Measurements from ENCODE around the gene FAF1. TPM values are rescaled to one million over a fixed set of nuclear protein-coding genes. Genes with fewer than 3 reads are reported as not detected.

FAF1 gene
- total and polyA plus RNA-seq, 9 of the 15 experiments (the other 6 are each of a cell fraction or from before 2014, with no cell fraction given): 48.7 to 225 (median 118) TPM

DNA sequence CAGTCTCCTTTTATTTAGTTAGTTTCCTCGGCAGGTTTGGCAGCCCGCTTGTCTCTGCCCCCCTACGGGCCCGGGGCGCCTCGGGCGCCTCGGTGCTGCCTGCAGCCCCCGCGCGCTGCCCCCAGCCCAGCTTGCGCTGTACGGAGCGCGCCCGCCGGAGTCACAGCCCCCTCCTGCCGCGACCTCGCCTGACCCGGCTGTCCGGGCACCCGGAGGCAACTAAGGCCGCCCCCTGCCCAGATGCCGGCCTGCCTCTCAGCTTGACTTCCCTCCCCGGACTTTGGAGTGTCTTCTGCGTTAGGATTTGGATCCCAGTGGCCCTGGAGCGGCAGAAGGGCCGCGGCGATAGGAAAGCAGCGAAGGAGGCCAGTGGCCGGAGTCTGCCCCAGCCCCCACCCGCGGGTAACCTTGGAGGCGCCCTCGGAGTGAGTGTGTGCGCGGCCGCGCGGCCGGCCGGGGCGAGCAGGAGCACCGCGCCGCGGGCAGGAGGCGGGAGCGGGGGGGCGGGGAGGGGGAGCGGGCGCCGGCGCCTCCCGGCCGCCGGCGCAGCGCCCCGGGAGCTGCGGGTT lies 17.6 kb upstream of the FAF1 start (continued):
- TF ChIP-seq, protein P1, sequence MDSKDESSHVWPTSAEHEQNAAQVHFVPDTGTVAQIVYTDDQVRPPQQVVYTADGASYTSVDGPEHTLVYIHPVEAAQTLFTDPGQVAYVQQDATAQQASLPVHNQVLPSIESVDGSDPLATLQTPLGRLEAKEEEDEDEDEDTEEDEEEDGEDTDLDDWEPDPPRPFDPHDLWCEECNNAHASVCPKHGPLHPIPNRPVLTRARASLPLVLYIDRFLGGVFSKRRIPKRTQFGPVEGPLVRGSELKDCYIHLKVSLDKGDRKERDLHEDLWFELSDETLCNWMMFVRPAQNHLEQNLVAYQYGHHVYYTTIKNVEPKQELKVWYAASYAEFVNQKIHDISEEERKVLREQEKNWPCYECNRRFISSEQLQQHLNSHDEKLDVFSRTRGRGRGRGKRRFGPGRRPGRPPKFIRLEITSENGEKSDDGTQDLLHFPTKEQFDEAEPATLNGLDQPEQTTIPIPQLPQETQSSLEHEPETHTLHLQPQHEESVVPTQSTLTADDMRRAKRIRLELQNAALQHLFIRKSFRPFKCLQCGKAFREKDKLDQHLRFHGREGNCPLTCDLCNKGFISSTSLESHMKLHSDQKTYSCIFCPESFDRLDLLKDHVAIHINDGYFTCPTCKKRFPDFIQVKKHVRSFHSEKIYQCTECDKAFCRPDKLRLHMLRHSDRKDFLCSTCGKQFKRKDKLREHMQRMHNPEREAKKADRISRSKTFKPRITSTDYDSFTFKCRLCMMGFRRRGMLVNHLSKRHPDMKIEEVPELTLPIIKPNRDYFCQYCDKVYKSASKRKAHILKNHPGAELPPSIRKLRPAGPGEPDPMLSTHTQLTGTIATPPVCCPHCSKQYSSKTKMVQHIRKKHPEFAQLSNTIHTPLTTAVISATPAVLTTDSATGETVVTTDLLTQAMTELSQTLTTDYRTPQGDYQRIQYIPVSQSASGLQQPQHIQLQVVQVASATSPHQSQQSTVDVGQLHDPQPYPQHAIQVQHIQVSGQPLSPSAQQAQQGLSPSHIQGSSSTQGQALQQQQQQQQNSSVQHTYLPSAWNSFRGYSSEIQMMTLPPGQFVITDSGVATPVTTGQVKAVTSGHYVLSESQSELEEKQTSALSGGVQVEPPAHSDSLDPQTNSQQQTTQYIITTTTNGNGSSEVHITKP (IDR thresholded peaks at IDR 0.05; ENCODE audit: partially characterized antibody): no peak
- TF ChIP-seq, protein P2, sequence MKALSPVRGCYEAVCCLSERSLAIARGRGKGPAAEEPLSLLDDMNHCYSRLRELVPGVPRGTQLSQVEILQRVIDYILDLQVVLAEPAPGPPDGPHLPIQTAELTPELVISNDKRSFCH (CRISPR knock-in tag; IDR thresholded peaks at IDR 0.05): no peak
- TF ChIP-seq, protein P2 (tag; IDR thresholded peaks at IDR 0.05): no peak
- TF ChIP-seq HNRNPH1 (optimal IDR thresholded peaks at IDR 0.05; ENCODE audit: low read depth, low read length) (no peak), KLF10 (CRISPR knock-in tag; IDR thresholded peaks at IDR 0.05) (no peak), MXI1 (IDR thresholded peaks at IDR 0.05; ENCODE audit: low read depth, low read length) (no peak), ZNF24 (IDR thresholded peaks at IDR 0.05) (no peak), NONO (IDR thresholded peaks at IDR 0.05; ENCODE audit: low read depth in 2 of 2, low read length in 1 of 2) (peak in 1 of 2 experiments; percentile 66; a peak in 2 of 4 replicates), HOXB6 (CRISPR knock-in tag; IDR thresholded peaks at IDR 0.05; ENCODE audit: borderline replicate concordance) (no peak), ZNF668 (CRISPR knock-in tag; IDR thresholded peaks at IDR 0.05) (no peak), CBX2 (IDR thresholded peaks at IDR 0.05; ENCODE audit: insufficient read depth, low read length, poor library complexity, severe bottlenecking) (no peak), CBFA2T2 (conservative IDR thresholded peaks at IDR 0.05) (no peak), ZNF23 (CRISPR knock-in tag; IDR thresholded peaks at IDR 0.05) (no peak), SMAD1 (IDR thresholded peaks at IDR 0.05; ENCODE audit: low read depth, low read length, partially characterized antibody) (peak; percentile 15), NR1H2 (CRISPR knock-in tag; IDR thresholded peaks at IDR 0.05) (no peak), ZNF75A (CRISPR knock-in tag; IDR thresholded peaks at IDR 0.05) (no peak), ZNF444 (CRISPR knock-in tag; IDR thresholded peaks at IDR 0.05) (no peak)
- TF ChIP-seq, protein P3, sequence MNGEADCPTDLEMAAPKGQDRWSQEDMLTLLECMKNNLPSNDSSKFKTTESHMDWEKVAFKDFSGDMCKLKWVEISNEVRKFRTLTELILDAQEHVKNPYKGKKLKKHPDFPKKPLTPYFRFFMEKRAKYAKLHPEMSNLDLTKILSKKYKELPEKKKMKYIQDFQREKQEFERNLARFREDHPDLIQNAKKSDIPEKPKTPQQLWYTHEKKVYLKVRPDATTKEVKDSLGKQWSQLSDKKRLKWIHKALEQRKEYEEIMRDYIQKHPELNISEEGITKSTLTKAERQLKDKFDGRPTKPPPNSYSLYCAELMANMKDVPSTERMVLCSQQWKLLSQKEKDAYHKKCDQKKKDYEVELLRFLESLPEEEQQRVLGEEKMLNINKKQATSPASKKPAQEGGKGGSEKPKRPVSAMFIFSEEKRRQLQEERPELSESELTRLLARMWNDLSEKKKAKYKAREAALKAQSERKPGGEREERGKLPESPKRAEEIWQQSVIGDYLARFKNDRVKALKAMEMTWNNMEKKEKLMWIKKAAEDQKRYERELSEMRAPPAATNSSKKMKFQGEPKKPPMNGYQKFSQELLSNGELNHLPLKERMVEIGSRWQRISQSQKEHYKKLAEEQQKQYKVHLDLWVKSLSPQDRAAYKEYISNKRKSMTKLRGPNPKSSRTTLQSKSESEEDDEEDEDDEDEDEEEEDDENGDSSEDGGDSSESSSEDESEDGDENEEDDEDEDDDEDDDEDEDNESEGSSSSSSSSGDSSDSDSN (IDR thresholded peaks at IDR 0.05; ENCODE audit: borderline replicate concordance in 1 of 2, low read depth in 2 of 2, low read length in 2 of 2): peak; percentile 90 to 94; a peak in 3 of 4 replicates
- TF ChIP-seq, protein P4, sequence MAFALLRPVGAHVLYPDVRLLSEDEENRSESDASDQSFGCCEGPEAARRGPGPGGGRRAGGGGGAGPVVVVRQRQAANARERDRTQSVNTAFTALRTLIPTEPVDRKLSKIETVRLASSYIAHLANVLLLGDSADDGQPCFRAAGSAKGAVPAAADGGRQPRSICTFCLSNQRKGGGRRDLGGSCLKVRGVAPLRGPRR (CRISPR knock-in tag; IDR thresholded peaks at IDR 0.05): no peak
- TF ChIP-seq, protein P5, sequence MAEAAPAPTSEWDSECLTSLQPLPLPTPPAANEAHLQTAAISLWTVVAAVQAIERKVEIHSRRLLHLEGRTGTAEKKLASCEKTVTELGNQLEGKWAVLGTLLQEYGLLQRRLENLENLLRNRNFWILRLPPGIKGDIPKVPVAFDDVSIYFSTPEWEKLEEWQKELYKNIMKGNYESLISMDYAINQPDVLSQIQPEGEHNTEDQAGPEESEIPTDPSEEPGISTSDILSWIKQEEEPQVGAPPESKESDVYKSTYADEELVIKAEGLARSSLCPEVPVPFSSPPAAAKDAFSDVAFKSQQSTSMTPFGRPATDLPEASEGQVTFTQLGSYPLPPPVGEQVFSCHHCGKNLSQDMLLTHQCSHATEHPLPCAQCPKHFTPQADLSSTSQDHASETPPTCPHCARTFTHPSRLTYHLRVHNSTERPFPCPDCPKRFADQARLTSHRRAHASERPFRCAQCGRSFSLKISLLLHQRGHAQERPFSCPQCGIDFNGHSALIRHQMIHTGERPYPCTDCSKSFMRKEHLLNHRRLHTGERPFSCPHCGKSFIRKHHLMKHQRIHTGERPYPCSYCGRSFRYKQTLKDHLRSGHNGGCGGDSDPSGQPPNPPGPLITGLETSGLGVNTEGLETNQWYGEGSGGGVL (CRISPR knock-in tag; IDR thresholded peaks at IDR 0.05): no peak

All from K562 (cell line).